Neural cell (in vitro differentiated cells): Measurements from ENCODE around the gene CPM. TPM values are rescaled to one million over a fixed set of nuclear protein-coding genes. Genes with fewer than 3 reads are reported as not detected.

Experiments used
- H2AFZ ChIP-seq: fragments of 200-600, 300-800 bp; sonication (generic), shearing (Covaris generic); 2 replicates; pipeline ENCODE4 v1.6.0; 2014; ENCODE audit warnings: low read depth, mild to moderate bottlenecking, antibody characterized with exemption, low read length, moderate library complexity
- H3F3A ChIP-seq: fragments of 200-600 bp; shearing (Covaris generic); 2 replicates; pipeline ENCODE4 v1.6.1; 2016; ENCODE audit warnings: mild to moderate bottlenecking, moderate library complexity, mixed read lengths, antibody characterized with exemption, low read length; ENCODE audit not compliant: insufficient read depth, poor library complexity, severe bottlenecking
- H3K27ac ChIP-seq: fragments of 200-600, 300-800 bp; sonication (generic), shearing (Covaris generic); 2 replicates; pipeline ENCODE4 v1.5.1; 2014; ENCODE audit warnings: mild to moderate bottlenecking, low read length, moderate library complexity
- H3K27me3 ChIP-seq: fragments of 300-800, 200-600 bp; sonication (generic), shearing (Covaris generic); 2 replicates; pipeline ENCODE4 v1.6.0; 2014; ENCODE audit warnings: mild to moderate bottlenecking, low read depth, low read length, moderate library complexity; ENCODE audit not compliant: insufficient read depth
- H3K36me3 ChIP-seq: fragments of 300-800, 200-600 bp; sonication (generic), shearing (Covaris generic); 2 replicates; pipeline ENCODE4 v1.5.1; 2014; ENCODE audit warnings: mild to moderate bottlenecking, antibody characterized with exemption, low read length, moderate library complexity; ENCODE audit not compliant: insufficient read depth
- H3K4me2 ChIP-seq: fragments of 300-800, 200-600 bp; sonication (generic), shearing (Covaris generic); 2 replicates; pipeline ENCODE4 v1.6.0; 2014; ENCODE audit warnings: mild to moderate bottlenecking, low read length
- H3K4me3 ChIP-seq: fragments of 300-800, 200-600 bp; sonication (generic), shearing (Covaris generic); 2 replicates; pipeline ENCODE4 v1.5.1; 2014; ENCODE audit warnings: mild to moderate bottlenecking, low read length, moderate library complexity
- H3K79me2 ChIP-seq: fragments of 200-600 bp; shearing (Covaris generic); replicated peaks from 2 replicates; pipeline ENCODE4 v1.6.0; 2014; ENCODE audit warnings: mild to moderate bottlenecking, low read length, moderate library complexity; ENCODE audit not compliant: insufficient read depth
- H3K9ac ChIP-seq: fragments of 300-800, 200-600 bp; sonication (generic), shearing (Covaris generic); 2 replicates; pipeline ENCODE4 v1.6.1; 2016; ENCODE audit warnings: mild to moderate bottlenecking, low read length, mixed read lengths
- H3K9me2 ChIP-seq: fragments of 200-600 bp; shearing (Covaris generic); 2 replicates; pipeline ENCODE4 v1.6.1; 2016; ENCODE audit warnings: mild to moderate bottlenecking, low read length, mixed read lengths; ENCODE audit not compliant: insufficient read depth
- H3K9me3 ChIP-seq: fragments of 200-600, 300-800 bp; sonication (generic), shearing (Covaris generic); 2 replicates; pipeline ENCODE4 v1.6.1; 2016; ENCODE audit warnings: mild to moderate bottlenecking, mixed run types, low read length, moderate library complexity, mixed read lengths
- H4K20me1 ChIP-seq: fragments of 200-600 bp; shearing (Covaris generic); 2 replicates; pipeline ENCODE4 v1.6.1; 2016; ENCODE audit warnings: mild to moderate bottlenecking, mixed run types; ENCODE audit not compliant: insufficient read depth
- EP300 ChIP-seq: fragments of 450-650 bp; conservative IDR thresholded peaks from 2 replicates; pipeline ENCODE4 v1.6.1; 2014; ENCODE audit warnings: antibody characterized with exemption, mild to moderate bottlenecking, moderate library complexity; ENCODE audit not compliant: poor library complexity, severe bottlenecking
- EZH2 ChIP-seq: fragments of 200-600, 300-800 bp; shearing (Covaris generic), sonication (generic); IDR thresholded peaks from 2 replicates; pipeline ENCODE4 v1.6.1; 2014; ENCODE audit warnings: antibody characterized with exemption, low read length, borderline replicate concordance, mild to moderate bottlenecking; ENCODE audit not compliant: insufficient read depth, poor library complexity, severe bottlenecking
- MXI1 ChIP-seq: fragments of 450-650 bp; conservative IDR thresholded peaks from 2 replicates; pipeline ENCODE4 v1.6.1; 2014; ENCODE audit warnings: antibody characterized with exemption, mild to moderate bottlenecking; ENCODE audit not compliant: poor library complexity, severe bottlenecking
- POLR2AphosphoS5 ChIP-seq: IDR thresholded peaks from 2 replicates; pipeline ENCODE4 v1.6.1; 2012
- RAD21 ChIP-seq: fragments of 450-650 bp; conservative IDR thresholded peaks from 2 replicates; pipeline ENCODE4 v1.6.1; 2014; ENCODE audit warnings: antibody characterized with exemption, mild to moderate bottlenecking, moderate library complexity
- SMC3 ChIP-seq: fragments of 450-650 bp; conservative IDR thresholded peaks from 2 replicates; pipeline ENCODE4 v1.6.1; 2014; ENCODE audit warnings: antibody characterized with exemption, mild to moderate bottlenecking, moderate library complexity; ENCODE audit not compliant: poor library complexity
- TAF1 ChIP-seq: IDR thresholded peaks from 2 replicates; pipeline ENCODE4 v1.6.1; 2012; ENCODE audit warnings: low read depth
- polyA plus RNA-seq: library from polyadenylated mRNA; depleted of rRNA; stranded (reverse); fragments of >200 nt; gene quantifications from 2 replicates; pipeline ENCODE4 v1.2.3, GENCODE V29; 2014
- TF ChIP-seq, protein P1 (sequence below): IDR thresholded peaks from 2 replicates; pipeline ENCODE4 v1.6.1; 2012; ENCODE audit warnings: borderline replicate concordance
- TF ChIP-seq, protein P2 (sequence below): fragments of 450-650 bp; IDR thresholded peaks from 2 replicates; pipeline ENCODE4 v1.5.1; 2014; ENCODE audit warnings: antibody characterized with exemption, mild to moderate bottlenecking, moderate library complexity; ENCODE audit not compliant: poor library complexity, severe bottlenecking

Gene CPM
- polyA plus RNA-seq, 1 donor from 2014 or later = not detected

GRCh38 chr12:68977909-68978610, 45.1 kb upstream of the CPM start:
- no peak overlapping the region for H3K9ac ChIP-seq
- H3K4me3 ChIP-seq = no peak overlapping the region
- H3K79me2 ChIP-seq = no peaks in the 10 kb centered on the region
- no peaks in the 10 kb centered on the region for H3K27me3 ChIP-seq
- no peak overlapping the region for H2AFZ ChIP-seq
- H3F3A ChIP-seq = no peaks in the 10 kb centered on the region
- H3K36me3 ChIP-seq = no peaks in the 10 kb centered on the region
- H3K9me3 ChIP-seq = no peaks in the 10 kb centered on the region
- H3K4me2 ChIP-seq = no peak overlapping the region
- no peak overlapping the region for H3K27ac ChIP-seq
- H4K20me1 ChIP-seq = no peaks in the 10 kb centered on the region
- TF ChIP-seq, protein P1, sequence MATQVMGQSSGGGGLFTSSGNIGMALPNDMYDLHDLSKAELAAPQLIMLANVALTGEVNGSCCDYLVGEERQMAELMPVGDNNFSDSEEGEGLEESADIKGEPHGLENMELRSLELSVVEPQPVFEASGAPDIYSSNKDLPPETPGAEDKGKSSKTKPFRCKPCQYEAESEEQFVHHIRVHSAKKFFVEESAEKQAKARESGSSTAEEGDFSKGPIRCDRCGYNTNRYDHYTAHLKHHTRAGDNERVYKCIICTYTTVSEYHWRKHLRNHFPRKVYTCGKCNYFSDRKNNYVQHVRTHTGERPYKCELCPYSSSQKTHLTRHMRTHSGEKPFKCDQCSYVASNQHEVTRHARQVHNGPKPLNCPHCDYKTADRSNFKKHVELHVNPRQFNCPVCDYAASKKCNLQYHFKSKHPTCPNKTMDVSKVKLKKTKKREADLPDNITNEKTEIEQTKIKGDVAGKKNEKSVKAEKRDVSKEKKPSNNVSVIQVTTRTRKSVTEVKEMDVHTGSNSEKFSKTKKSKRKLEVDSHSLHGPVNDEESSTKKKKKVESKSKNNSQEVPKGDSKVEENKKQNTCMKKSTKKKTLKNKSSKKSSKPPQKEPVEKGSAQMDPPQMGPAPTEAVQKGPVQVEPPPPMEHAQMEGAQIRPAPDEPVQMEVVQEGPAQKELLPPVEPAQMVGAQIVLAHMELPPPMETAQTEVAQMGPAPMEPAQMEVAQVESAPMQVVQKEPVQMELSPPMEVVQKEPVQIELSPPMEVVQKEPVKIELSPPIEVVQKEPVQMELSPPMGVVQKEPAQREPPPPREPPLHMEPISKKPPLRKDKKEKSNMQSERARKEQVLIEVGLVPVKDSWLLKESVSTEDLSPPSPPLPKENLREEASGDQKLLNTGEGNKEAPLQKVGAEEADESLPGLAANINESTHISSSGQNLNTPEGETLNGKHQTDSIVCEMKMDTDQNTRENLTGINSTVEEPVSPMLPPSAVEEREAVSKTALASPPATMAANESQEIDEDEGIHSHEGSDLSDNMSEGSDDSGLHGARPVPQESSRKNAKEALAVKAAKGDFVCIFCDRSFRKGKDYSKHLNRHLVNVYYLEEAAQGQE = no peak
- no peak for TF ChIP-seq TAF1
- no peak for TF ChIP-seq EP300
- TF ChIP-seq, protein P2, sequence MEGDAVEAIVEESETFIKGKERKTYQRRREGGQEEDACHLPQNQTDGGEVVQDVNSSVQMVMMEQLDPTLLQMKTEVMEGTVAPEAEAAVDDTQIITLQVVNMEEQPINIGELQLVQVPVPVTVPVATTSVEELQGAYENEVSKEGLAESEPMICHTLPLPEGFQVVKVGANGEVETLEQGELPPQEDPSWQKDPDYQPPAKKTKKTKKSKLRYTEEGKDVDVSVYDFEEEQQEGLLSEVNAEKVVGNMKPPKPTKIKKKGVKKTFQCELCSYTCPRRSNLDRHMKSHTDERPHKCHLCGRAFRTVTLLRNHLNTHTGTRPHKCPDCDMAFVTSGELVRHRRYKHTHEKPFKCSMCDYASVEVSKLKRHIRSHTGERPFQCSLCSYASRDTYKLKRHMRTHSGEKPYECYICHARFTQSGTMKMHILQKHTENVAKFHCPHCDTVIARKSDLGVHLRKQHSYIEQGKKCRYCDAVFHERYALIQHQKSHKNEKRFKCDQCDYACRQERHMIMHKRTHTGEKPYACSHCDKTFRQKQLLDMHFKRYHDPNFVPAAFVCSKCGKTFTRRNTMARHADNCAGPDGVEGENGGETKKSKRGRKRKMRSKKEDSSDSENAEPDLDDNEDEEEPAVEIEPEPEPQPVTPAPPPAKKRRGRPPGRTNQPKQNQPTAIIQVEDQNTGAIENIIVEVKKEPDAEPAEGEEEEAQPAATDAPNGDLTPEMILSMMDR = no peak
- TF ChIP-seq MXI1 = no peak
- no peak for TF ChIP-seq RAD21
- H3K9me2 ChIP-seq = no peaks in the 10 kb centered on the region

DNA sequence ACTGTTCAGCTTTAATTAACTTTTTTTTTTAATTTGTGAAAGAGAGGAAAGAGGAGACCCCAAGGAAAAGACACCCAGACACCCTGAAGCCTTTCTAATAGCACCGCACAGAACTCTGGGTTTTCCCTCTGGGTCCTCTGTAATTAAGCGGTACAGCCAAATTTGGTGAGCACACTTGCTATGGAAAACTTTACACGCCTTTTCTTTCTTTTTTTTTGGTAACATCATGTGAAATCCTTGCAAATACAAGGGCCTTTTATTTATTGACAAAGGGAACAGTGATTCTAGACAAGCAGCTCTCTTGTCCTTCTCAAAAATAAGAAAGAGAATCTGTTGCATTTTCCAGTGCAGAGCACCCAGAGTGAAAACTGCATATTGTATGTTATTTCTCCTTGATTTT, 44.4 kb upstream of the CPM start:
- Histone ChIP-seq H3K9ac (no peak overlapping the region), H4K20me1 (no peaks in the 10 kb centered on the region), H3K4me2 (no peak overlapping the region), H3K79me2 (no peaks in the 10 kb centered on the region), H3K9me2 (no peaks in the 10 kb centered on the region), H3K27me3 (no peaks in the 10 kb centered on the region), H3F3A (no peaks in the 10 kb centered on the region), H3K9me3 (no peaks in the 10 kb centered on the region), H3K36me3 (no peaks in the 10 kb centered on the region), H3K27ac (no peak overlapping the region), H3K4me3 (no peak overlapping the region), H2AFZ (no peak overlapping the region)
- no peak for TF ChIP-seq TAF1
- TF ChIP-seq, protein P1 = no peak
- no peak for TF ChIP-seq SMC3
- no peak for TF ChIP-seq EP300
- TF ChIP-seq EZH2 = no peak
- TF ChIP-seq, protein P2 = no peak
- TF ChIP-seq POLR2AphosphoS5 = no peak
- no peak for TF ChIP-seq MXI1
- no peak for TF ChIP-seq RAD21
